Hepatocyte (in vitro differentiated cells): ENCODE measurements around the gene LDB1. TPM values are rescaled to one million over a fixed set of nuclear protein-coding genes. Genes with fewer than 3 reads are reported as not detected.
A peak's percentile ranks its signal among the peaks of the same experiment; 100 is the strongest.

Experiments used
- DNase-seq: peaks from one replicate; pipeline ENCODE4 v3.0.0-alpha.2; 2016; ENCODE audit warnings: low spot score
- H2AFZ ChIP-seq: fragments of 200-600 bp; sonication (generic); 2 replicates; pipeline ENCODE4 v1.6.0; 2016; ENCODE audit warnings: antibody characterized with exemption, mild to moderate bottlenecking
- H3K27ac ChIP-seq: fragments of 200-600 bp; sonication (generic); 2 replicates; pipeline ENCODE4 v1.5.1; 2016; ENCODE audit warnings: mild to moderate bottlenecking
- H3K27me3 ChIP-seq: fragments of 200-600 bp; sonication (generic); 2 replicates; pipeline ENCODE4 v1.6.1; 2016
- H3K36me3 ChIP-seq: fragments of 200-600 bp; sonication (generic); replicated peaks from 2 replicates; pipeline ENCODE4 v1.5.1; 2016; ENCODE audit warnings: low read depth; ENCODE audit not compliant: insufficient read depth
- H3K4me1 ChIP-seq: fragments of 200-600 bp; sonication (generic); 2 replicates; pipeline ENCODE4 v1.5.1; 2016; ENCODE audit warnings: mild to moderate bottlenecking, moderate library complexity; ENCODE audit not compliant: insufficient read depth
- H3K4me2 ChIP-seq: fragments of 200-600 bp; sonication (generic); 2 replicates; pipeline ENCODE4 v1.6.0; 2016
- H3K4me3 ChIP-seq: fragments of 200-600 bp; sonication (generic); 2 replicates; pipeline ENCODE4 v1.5.1; 2016; ENCODE audit warnings: mild to moderate bottlenecking
- H3K79me2 ChIP-seq: fragments of 200-600 bp; sonication (generic); 2 replicates; pipeline ENCODE4 v1.6.0; 2017; ENCODE audit warnings: mild to moderate bottlenecking
- H3K9me2 ChIP-seq: fragments of 200-600 bp; sonication (generic); replicated peaks from 2 replicates; pipeline ENCODE4 v1.6.0; 2017; ENCODE audit warnings: mild to moderate bottlenecking; ENCODE audit not compliant: insufficient read depth
- H3K9me3 ChIP-seq: fragments of 200-600 bp; sonication (generic); 2 replicates; pipeline ENCODE4 v1.5.1; 2016; ENCODE audit warnings: low read depth, mild to moderate bottlenecking
- H4K20me1 ChIP-seq: fragments of 200-600 bp; sonication (generic); 2 replicates; pipeline ENCODE4 v1.6.0; 2016; ENCODE audit warnings: mild to moderate bottlenecking; ENCODE audit not compliant: insufficient read depth, poor library complexity, severe bottlenecking
- CTCF ChIP-seq: fragments of 200-600 bp; sonication (generic); IDR thresholded peaks from 2 replicates; pipeline ENCODE4 v1.5.1; 2016; ENCODE audit warnings: antibody characterized with exemption, mild to moderate bottlenecking; ENCODE audit not compliant: poor library complexity
- EZH2 ChIP-seq: fragments of 200-600 bp; sonication (generic); IDR thresholded peaks from 2 replicates; pipeline ENCODE4 v1.6.1; 2016; ENCODE audit warnings: antibody characterized with exemption, mild to moderate bottlenecking, borderline replicate concordance
- EZH2phosphoT487 ChIP-seq: fragments of 200-600 bp; sonication (generic); IDR thresholded peaks from one replicate; pipeline ENCODE4 v1.6.1; 2018; ENCODE audit warnings: antibody characterized with exemption, mild to moderate bottlenecking, low read depth, moderate library complexity; ENCODE audit not compliant: unreplicated experiment, severe bottlenecking
- WGBS: methylation state at CpG from one replicate; pipeline ENCODE4 v1.1.6; 2016; ENCODE audit warnings: low lambda C conversion rate; ENCODE audit errors: missing lambda C conversion rate; 5-methylcytosine and 5-hydroxymethylcytosine counted together
- polyA plus RNA-seq: library from polyadenylated mRNA; unstranded; fragments of >200 nt; fragmentation: Nextera tagmentation; extraction: Ambion mirVana; gene quantifications from 2 replicates; pipeline ENCODE4 v1.2.1, GENCODE V29; 2016
- total RNA-seq: library from RNA; depleted of rRNA; stranded (reverse); fragments of >200 nt; gene quantifications from 2 replicates; pipeline ENCODE4 v1.2.3, GENCODE V29; 2014

The LDB1 gene
- total and polyA plus RNA-seq, 2 experiments from 2014 or later, result 28.2 to 46.3 TPM

- H3K4me3 ChIP-seq, result no peak overlapping the region
- 84% methylated on average over 4 of the region's 4 CpGs for WGBS
- H2AFZ ChIP-seq, result no peak overlapping the region
- peaks cover 2% of the 10 kb centered on the region for H3K4me1 ChIP-seq
- H4K20me1 ChIP-seq, result peaks cover 3% of the 10 kb centered on the region
- no peak overlapping the region for H3K27ac ChIP-seq
- peak; percentile 88 for DNase-seq
- H3K79me2 ChIP-seq, result peaks cover 8% of the 10 kb centered on the region
- no peak overlapping the region for H3K4me2 ChIP-seq
- no peaks in the 10 kb centered on the region for H3K9me3 ChIP-seq
- TF ChIP-seq CTCF (peak; percentile 88), EZH2 (no peak)
- H3K36me3 ChIP-seq, result no peaks in the 10 kb centered on the region
- no peaks in the 10 kb centered on the region for H3K27me3 ChIP-seq
- no peaks in the 10 kb centered on the region for H3K9me2 ChIP-seq
Measured at GRCh38 chr10:102072673-102073527, 47.3 kb downstream of the LDB1 start.

GRCh38 chr10:102069071-102069470, 51.1 kb downstream of the LDB1 start:
- H3K79me2 ChIP-seq, result peaks cover 31% of the 10 kb centered on the region
- no peak overlapping the region for H2AFZ ChIP-seq
- H3K9me2 ChIP-seq, result no peaks in the 10 kb centered on the region
- no peaks in the 10 kb centered on the region for H3K9me3 ChIP-seq
- no peak overlapping the region for H3K27ac ChIP-seq
- H3K36me3 ChIP-seq, result no peaks in the 10 kb centered on the region
- no peaks in the 10 kb centered on the region for H3K27me3 ChIP-seq
- peaks cover 18% of the 10 kb centered on the region for H3K4me1 ChIP-seq
- peaks cover 13% of the 10 kb centered on the region for H4K20me1 ChIP-seq
- H3K4me3 ChIP-seq, result no peak overlapping the region
- no peak for DNase-seq
- H3K4me2 ChIP-seq, result no peak overlapping the region
- TF ChIP-seq EZH2, result no peak
- TF ChIP-seq CTCF, result no peak
- TF ChIP-seq EZH2phosphoT487, result no peak

- WGBS, result 96% methylated on average over 1 of the region's 1 CpG
- Histone ChIP-seq H2AFZ (no peak overlapping the region), H3K27me3 (no peaks in the 10 kb centered on the region), H3K79me2 (peaks cover 31% of the 10 kb centered on the region), H3K9me3 (no peaks in the 10 kb centered on the region), H3K27ac (no peak overlapping the region), H3K9me2 (no peaks in the 10 kb centered on the region), H3K4me1 (peaks cover 18% of the 10 kb centered on the region), H3K4me3 (no peak overlapping the region), H3K4me2 (peak overlapping the region; percentile 99), H4K20me1 (peaks cover 13% of the 10 kb centered on the region), H3K36me3 (no peaks in the 10 kb centered on the region)
- peak; percentile 41 for DNase-seq
- no peak for TF ChIP-seq EZH2
- TF ChIP-seq CTCF, result no peak
- TF ChIP-seq EZH2phosphoT487, result no peak
Measured at GRCh38 chr10:102068216-102068615, 52.0 kb downstream of the LDB1 start.
